ENCODE measurements around the gene STK17B.

DNA sequence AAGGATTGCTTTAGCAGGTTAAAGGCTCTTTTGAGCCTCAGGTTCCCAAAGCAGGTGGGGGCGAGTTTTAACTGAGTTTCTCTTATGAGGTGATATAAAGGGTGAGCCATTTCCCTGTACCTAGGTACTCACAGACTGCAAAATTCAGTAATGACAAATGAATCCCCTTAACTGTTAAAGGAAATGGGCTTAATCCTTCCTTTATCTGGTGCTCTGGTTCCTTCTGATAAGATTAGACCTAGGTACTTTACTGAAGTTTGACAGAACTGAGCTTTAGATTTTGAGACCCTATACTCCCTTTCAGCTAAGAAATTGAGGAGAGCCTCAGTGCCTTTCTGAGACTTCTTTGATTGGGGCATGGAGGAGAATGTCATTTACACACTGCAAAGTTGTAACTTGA, 42.6 kb downstream of the STK17B start:
- no peak for TF ChIP-seq ZHX2 (IDR thresholded peaks at IDR 0.05; ENCODE audit: low read depth)
- no peak for TF ChIP-seq ZHX2 (CRISPR knock-in tag; IDR thresholded peaks at IDR 0.05; ENCODE audit: borderline replicate concordance)
- TF ChIP-seq ZNF335 (CRISPR knock-in tag; IDR thresholded peaks at IDR 0.05), result no peak
- TF ChIP-seq TARDBP (CRISPR knock-in tag; IDR thresholded peaks at IDR 0.05), result no peak
- TF ChIP-seq ZNF18 (CRISPR knock-in tag; IDR thresholded peaks at IDR 0.05; ENCODE audit: insufficient replicate concordance), result no peak
- TF ChIP-seq JUN (CRISPR knock-in tag; IDR thresholded peaks at IDR 0.05), result no peak
- TF ChIP-seq SMC3 (IDR thresholded peaks at IDR 0.05; ENCODE audit: low read length), result no peak
- TF ChIP-seq ARNT (IDR thresholded peaks at IDR 0.05), result no peak
- TF ChIP-seq SIN3A (IDR thresholded peaks at IDR 0.05; ENCODE audit: borderline replicate concordance, low read depth, low read length), result no peak
- no peak for TF ChIP-seq USF2 (IDR thresholded peaks at IDR 0.05; ENCODE audit: low read depth, low read length)
- no peak for TF ChIP-seq USF2 (CRISPR knock-in tag; IDR thresholded peaks at IDR 0.05; ENCODE audit: borderline replicate concordance)
- TF ChIP-seq, protein P1, sequence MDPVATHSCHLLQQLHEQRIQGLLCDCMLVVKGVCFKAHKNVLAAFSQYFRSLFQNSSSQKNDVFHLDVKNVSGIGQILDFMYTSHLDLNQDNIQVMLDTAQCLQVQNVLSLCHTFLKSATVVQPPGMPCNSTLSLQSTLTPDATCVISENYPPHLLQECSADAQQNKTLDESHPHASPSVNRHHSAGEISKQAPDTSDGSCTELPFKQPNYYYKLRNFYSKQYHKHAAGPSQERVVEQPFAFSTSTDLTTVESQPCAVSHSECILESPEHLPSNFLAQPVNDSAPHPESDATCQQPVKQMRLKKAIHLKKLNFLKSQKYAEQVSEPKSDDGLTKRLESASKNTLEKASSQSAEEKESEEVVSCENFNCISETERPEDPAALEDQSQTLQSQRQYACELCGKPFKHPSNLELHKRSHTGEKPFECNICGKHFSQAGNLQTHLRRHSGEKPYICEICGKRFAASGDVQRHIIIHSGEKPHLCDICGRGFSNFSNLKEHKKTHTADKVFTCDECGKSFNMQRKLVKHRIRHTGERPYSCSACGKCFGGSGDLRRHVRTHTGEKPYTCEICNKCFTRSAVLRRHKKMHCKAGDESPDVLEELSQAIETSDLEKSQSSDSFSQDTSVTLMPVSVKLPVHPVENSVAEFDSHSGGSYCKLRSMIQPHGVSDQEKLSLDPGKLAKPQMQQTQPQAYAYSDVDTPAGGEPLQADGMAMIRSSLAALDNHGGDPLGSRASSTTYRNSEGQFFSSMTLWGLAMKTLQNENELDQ (CRISPR knock-in tag; IDR thresholded peaks at IDR 0.05; ENCODE audit: borderline replicate concordance), result no peak
- TF ChIP-seq XRCC5 (optimal IDR thresholded peaks at IDR 0.05; ENCODE audit: low read length), result no peak
- TF ChIP-seq SP1 (IDR thresholded peaks at IDR 0.05), result no peak
- no peak for TF ChIP-seq SP1 (CRISPR knock-in tag; IDR thresholded peaks at IDR 0.05)
- TF ChIP-seq ZNF652 (CRISPR knock-in tag; IDR thresholded peaks at IDR 0.05; ENCODE audit: borderline replicate concordance, low read depth), result no peak
- no peak for TF ChIP-seq CTCF (CRISPR knock-in tag; IDR thresholded peaks at IDR 0.05)

Measured in HepG2 (cell line).